Tibial artery (tissue), 4 donors: ENCODE data around the gene NRSN2.

Experiments used
- DNase-seq, 2 donors: peaks; one replicate each; pipeline ENCODE4 v3.0.0-alpha.2; 2019
- H3K27ac ChIP-seq, 2 donors: fragments of 200-600 bp; sonication (generic) in 1 of 2; 1 replicate in 1 of 2; 2 replicates in 1 of 2; pipeline ENCODE4 v1.5.1; 2018 to 2019; ENCODE audit warnings: mild to moderate bottlenecking in 1 of 2
- H3K27me3 ChIP-seq, 2 donors: fragments of 200-600 bp; sonication (generic) in 1 of 2; one replicate each; pipeline versions ENCODE4 v1.5.1 to v1.6.0; 2016 to 2019
- H3K36me3 ChIP-seq, 3 donors: fragments of 200-600 bp; sonication (generic) in 2 of 3; one replicate each; pipeline ENCODE4 v1.5.1; 2016 to 2019; ENCODE audit warnings: mild to moderate bottlenecking in 2 of 3
- H3K4me1 ChIP-seq, 4 donors: fragments of 200-600 bp; sonication (generic) in 2 of 4; 1 replicate in 3 of 4; 2 replicates in 1 of 4; pipeline ENCODE4 v1.5.1; 2016 to 2019
- H3K4me3 ChIP-seq, 2 donors: fragments of 200-600 bp; sonication (generic) in 1 of 2; 1 replicate in 1 of 2; 2 replicates in 1 of 2; pipeline ENCODE4 v1.5.1; 2018 to 2019; ENCODE audit warnings: mild to moderate bottlenecking in 2 of 2
- H3K9me3 ChIP-seq, 3 donors: fragments of 200-600 bp; sonication (generic) in 1 of 3; one replicate each; pipeline ENCODE4 v1.5.1; 2016 to 2019
- intact Hi-C: fragments of 100-400 bp; cut with DNase I; formaldehyde crosslinking; loops from one replicate; pipeline ENCODE4 v1.15.0; 2023; ENCODE audit warnings: low total_unique reads
- TF ChIP-seq, protein P1 (sequence below), 2 experiments: fragments of 200-600 bp in 1 of 2; fragments of 450-650 bp in 1 of 2; IDR thresholded peaks; one replicate each; pipeline ENCODE4 v1.5.1; 2017 to 2019; ENCODE audit warnings: antibody characterized with exemption in 2 of 2, mild to moderate bottlenecking in 1 of 2, moderate library complexity in 1 of 2

NRSN2 gene, protein sequence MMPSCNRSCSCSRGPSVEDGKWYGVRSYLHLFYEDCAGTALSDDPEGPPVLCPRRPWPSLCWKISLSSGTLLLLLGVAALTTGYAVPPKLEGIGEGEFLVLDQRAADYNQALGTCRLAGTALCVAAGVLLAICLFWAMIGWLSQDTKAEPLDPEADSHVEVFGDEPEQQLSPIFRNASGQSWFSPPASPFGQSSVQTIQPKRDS

DNA sequence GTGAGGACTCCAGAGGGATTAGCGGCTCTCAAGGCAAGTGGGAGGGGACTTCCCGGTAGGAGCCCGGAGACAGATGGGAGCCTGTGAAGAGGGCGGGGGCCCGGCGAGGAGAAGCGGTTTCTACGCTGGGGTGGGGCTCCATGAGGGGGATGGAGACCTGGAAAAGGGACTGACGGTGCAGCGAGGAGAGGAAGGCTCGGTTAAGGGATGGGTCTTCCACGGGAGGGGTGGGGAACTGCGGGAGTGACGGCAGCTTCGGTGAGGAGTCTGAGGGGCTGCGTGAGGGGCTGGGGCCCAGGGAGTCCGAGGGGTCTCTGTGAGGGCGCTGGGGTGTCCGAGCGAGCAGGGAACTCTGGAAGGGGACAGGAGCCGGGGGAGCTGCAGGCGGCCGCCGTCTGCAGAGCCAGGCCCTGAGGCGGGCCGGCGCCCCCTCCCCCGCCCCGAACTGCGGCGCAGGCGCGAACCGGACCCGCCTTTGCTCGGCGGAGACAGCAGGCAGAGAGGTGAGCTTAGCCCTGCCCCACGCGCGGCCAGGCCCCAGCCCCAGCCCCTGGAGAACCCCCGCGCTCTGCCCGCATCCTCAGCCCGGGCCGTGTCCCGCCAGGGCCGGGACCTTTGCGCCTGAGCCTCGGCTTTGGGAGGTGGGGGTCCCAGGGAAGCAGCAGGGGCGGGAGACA is at the start of gene NRSN2:
TSS of gene NRSN2 (plus strand) at position 472 of the 677 bp plus-strand sequence. CDS start 2,533 bp downstream, outside the sequence.
- TF ChIP-seq, protein P1, sequence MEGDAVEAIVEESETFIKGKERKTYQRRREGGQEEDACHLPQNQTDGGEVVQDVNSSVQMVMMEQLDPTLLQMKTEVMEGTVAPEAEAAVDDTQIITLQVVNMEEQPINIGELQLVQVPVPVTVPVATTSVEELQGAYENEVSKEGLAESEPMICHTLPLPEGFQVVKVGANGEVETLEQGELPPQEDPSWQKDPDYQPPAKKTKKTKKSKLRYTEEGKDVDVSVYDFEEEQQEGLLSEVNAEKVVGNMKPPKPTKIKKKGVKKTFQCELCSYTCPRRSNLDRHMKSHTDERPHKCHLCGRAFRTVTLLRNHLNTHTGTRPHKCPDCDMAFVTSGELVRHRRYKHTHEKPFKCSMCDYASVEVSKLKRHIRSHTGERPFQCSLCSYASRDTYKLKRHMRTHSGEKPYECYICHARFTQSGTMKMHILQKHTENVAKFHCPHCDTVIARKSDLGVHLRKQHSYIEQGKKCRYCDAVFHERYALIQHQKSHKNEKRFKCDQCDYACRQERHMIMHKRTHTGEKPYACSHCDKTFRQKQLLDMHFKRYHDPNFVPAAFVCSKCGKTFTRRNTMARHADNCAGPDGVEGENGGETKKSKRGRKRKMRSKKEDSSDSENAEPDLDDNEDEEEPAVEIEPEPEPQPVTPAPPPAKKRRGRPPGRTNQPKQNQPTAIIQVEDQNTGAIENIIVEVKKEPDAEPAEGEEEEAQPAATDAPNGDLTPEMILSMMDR (IDR thresholded peaks at IDR 0.05), result no peak
- Histone ChIP-seq H3K27me3 (no peaks in the 10 kb centered on the region), H3K4me1 (peaks cover 0 to 18% (median 9%) of the 10 kb centered on the region in 4 donors), H3K4me3 (peak within 1 kb of the TSS; percentile 65 to 90), H3K9me3 (peaks cover 0 to 4% (median 0%) of the 10 kb centered on the region in 3 donors), H3K27ac (peak within 1 kb of the TSS; percentile 91 to 95), H3K36me3 (peaks cover 0 to 19% (median 6%) of the 10 kb centered on the region in 3 donors)
- intact Hi-C loops, result loop anchor here (1.0 kb wide), 1 partner anchor 18 kb away; no protein-coding TSS in a partner anchor
- DNase-seq, result peak; percentile 61 to 81

DNA sequence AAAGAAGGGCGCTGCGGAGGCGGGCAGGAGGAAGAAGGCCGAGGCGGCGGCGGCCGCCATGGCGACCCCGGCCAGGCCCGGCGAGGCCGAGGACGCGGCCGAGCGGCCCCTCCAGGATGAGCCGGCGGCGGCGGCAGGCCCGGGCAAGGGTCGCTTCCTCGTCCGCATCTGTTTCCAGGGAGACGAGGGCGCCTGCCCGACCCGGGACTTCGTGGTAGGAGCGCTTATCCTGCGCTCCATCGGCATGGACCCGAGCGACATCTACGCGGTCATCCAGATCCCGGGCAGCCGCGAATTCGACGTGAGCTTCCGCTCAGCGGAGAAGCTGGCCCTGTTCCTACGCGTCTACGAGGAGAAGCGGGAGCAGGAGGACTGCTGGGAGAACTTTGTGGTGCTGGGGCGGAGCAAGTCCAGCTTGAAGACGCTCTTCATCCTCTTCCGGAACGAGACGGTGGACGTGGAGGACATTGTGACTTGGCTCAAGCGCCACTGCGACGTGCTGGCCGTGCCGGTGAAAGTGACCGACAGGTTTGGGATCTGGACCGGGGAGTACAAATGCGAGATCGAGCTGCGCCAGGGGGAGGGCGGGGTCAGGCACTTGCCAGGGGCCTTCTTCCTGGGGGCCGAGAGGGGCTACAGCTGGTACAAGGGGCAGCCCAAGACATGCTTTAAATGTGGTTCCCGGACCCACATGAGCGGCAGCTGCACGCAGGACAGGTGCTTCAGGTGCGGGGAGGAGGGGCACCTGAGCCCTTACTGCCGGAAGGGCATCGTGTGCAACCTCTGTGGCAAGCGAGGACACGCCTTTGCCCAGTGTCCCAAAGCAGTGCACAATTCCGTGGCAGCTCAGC is 48.8 kb upstream of the NRSN2 start:
- peak; percentile 66 to 84 for DNase-seq
- no peaks in the 10 kb centered on the region for H3K9me3 ChIP-seq
- peak overlapping the region; percentile 88 to 92 for H3K4me3 ChIP-seq
- H3K4me1 ChIP-seq, result peaks cover 0 to 40% (median 30%) of the 10 kb centered on the region in 4 donors
- intact Hi-C loops, result loop anchor here (2.0 kb wide), 1 partner anchor 27 kb away; the partner anchor contains the start of gene SOX12
- TF ChIP-seq, protein P1 (IDR thresholded peaks at IDR 0.05), result no peak
- H3K27me3 ChIP-seq, result no peaks in the 10 kb centered on the region
- H3K36me3 ChIP-seq, result peaks cover 0 to 10% (median 0%) of the 10 kb centered on the region in 3 donors
- peak overlapping the region; percentile 97 to 100 for H3K27ac ChIP-seq

DNA sequence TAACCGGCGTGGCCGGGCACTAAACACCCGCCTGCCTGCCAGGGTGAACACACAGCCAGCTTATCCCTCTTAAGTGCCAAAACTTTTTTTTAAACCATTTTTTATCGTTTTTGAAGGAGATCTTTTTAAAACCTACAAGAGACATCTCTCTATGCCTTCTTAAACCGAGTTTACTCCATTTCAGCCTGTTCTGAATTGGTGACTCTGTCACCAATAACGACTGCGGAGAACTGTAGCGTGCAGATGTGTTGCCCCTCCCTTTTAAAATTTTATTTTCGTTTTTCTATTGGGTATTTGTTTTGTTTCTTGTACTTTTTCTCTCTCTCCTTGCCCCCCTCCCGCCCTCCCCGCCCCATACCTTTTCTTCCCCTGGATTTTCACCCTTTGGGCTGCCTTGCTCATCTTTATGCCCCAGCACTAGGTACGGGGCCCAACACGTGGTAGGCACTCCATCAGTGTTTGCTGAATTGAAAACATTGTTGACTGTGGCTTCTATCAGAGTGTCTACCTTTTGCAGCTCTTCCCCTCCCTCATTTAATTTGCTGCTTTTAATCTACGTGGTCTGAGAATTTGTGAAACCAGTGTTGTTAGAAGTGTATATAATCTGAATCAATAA is 48.0 kb upstream of the NRSN2 start:
- peaks cover 0 to 10% (median 0%) of the 10 kb centered on the region in 3 donors for H3K36me3 ChIP-seq
- H3K9me3 ChIP-seq, result no peaks in the 10 kb centered on the region
- no peaks in the 10 kb centered on the region for H3K27me3 ChIP-seq
- intact Hi-C loops, result no loop called here
- TF ChIP-seq, protein P1 (IDR thresholded peaks at IDR 0.05), result no peak
- H3K4me1 ChIP-seq, result peaks cover 0 to 40% (median 30%) of the 10 kb centered on the region in 4 donors
- peak overlapping the region; percentile 88 to 92 for H3K4me3 ChIP-seq
- peak overlapping the region; percentile 97 to 100 for H3K27ac ChIP-seq
- DNase-seq, result no peak

DNA sequence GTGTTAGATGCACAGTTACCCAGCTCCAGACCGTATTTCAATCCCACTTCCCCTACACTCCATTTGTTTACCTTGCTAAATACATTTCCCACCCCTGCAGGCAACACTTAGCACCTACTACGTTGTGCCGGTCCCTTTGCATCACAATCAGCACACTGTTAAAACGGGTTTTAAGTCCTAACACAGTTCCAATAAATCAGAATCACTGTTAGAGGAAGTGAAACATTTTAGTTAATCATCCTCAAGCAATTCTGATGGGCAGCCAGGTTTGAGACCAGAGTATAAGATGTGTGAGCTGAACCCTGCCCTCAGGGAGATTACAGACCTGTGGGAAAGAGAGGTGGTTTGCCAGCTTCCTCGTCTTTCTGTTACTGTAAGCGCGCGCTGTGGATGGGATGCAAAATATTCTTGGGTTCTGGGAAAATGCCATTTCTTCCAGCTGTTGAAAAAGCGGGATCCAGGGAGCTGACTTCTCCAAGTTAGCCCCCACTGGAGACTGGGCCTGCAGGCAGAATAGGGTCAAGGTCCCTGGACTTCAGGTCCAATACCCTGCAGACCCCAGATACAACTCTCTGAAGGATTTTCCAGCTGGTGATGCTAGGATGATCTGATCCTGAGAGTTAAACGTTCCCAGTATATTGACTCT is 46.4 kb upstream of the NRSN2 start:
- TF ChIP-seq, protein P1 (IDR thresholded peaks at IDR 0.05), result no peak
- Histone ChIP-seq H3K4me3 (peak overlapping the region in 1 of 2 donors; percentile 92), H3K4me1 (peaks cover 0 to 40% (median 30%) of the 10 kb centered on the region in 4 donors), H3K36me3 (peaks cover 0 to 10% (median 0%) of the 10 kb centered on the region in 3 donors), H3K27ac (peak overlapping the region in 1 of 2 donors; percentile 1), H3K9me3 (no peaks in the 10 kb centered on the region), H3K27me3 (no peaks in the 10 kb centered on the region)
- intact Hi-C loops, result no loop called here
- no peak for DNase-seq
